Measurements from ENCODE around the gene FGF6. TPM values are rescaled to one million over a fixed set of nuclear protein-coding genes. Genes with fewer than 3 reads are reported as not detected.

FGF6 gene, protein sequence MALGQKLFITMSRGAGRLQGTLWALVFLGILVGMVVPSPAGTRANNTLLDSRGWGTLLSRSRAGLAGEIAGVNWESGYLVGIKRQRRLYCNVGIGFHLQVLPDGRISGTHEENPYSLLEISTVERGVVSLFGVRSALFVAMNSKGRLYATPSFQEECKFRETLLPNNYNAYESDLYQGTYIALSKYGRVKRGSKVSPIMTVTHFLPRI
- total RNA-seq (2016; rRNA removed; fragmentation: Illumina TruSeq; extraction: Trizol) (not detected in 2 replicates), polyA plus RNA-seq (2011; rRNA removed) (not detected in 2 replicates), polyA minus RNA-seq (2011; rRNA and poly(A)+ RNA removed; ENCODE audit: low replicate concordance) (not detected in 2 replicates), Bru-seq, nascent RNA (not detected), BruChase-seq, experiment 1, labeled RNA remaining after a 6-hour chase (not detected), BruChase-seq, experiment 2, labeled RNA remaining after a 2-hour chase (not detected)
- not detected in 2 replicates for total RNA-seq (2016; cell fraction: cytosol; rRNA removed; fragmentation: Illumina TruSeq; extraction: Trizol; ENCODE audit: low read depth)
- not detected in 2 replicates for total RNA-seq (2016; cell fraction: insoluble cytoplasmic fraction; rRNA removed; fragmentation: Illumina TruSeq; extraction: Trizol)
- not detected in 2 replicates for total RNA-seq (2016; cell fraction: membrane; rRNA removed; fragmentation: Illumina TruSeq; extraction: Trizol)
- not detected in 2 replicates for total RNA-seq (2016; cell fraction: nucleus; rRNA removed; fragmentation: Illumina TruSeq; extraction: Trizol)
- not detected in 2 replicates for polyA plus RNA-seq (2011; cell fraction: cytosol; rRNA removed)
- not detected in 2 replicates for polyA plus RNA-seq (2011; cell fraction: nucleus; rRNA removed)
- not detected in 2 replicates for polyA plus RNA-seq (2012)
- polyA plus RNA-seq (2016; cell fraction: cytosol; fragmentation: Illumina TruSeq; extraction: Trizol; ENCODE audit: low read depth): not detected in 2 replicates
- polyA plus RNA-seq (2016; cell fraction: insoluble cytoplasmic fraction; fragmentation: Illumina TruSeq; extraction: Trizol; ENCODE audit: low read depth): not detected in 2 replicates
- not detected in 2 replicates for polyA plus RNA-seq (2016; cell fraction: membrane; fragmentation: Illumina TruSeq; extraction: Trizol; ENCODE audit: low read depth)
- polyA plus RNA-seq (2016; cell fraction: nucleus; fragmentation: Illumina TruSeq; extraction: Trizol; ENCODE audit: insufficient read depth, low read depth): not detected in 2 replicates
- polyA minus RNA-seq (2011; cell fraction: cytosol; rRNA and poly(A)+ RNA removed): not detected in 2 replicates
- not detected in 2 replicates for polyA minus RNA-seq (2011; cell fraction: nucleus; rRNA and poly(A)+ RNA removed)
- long read RNA-seq, experiment 1: 0 reads
- long read RNA-seq, experiment 2: 0 reads

- WGBS (ENCODE audit: low lambda C conversion rate): 52% methylated on average over 15 of the region's 42 CpGs
- H3K4me1 ChIP-seq (ENCODE audit: insufficient read depth, low read length): peaks cover 15% of the 10 kb centered on the region
- in situ Hi-C loops (cut with HindIII; ENCODE audit: extremely low pct_ligation_motif_present, low pct_unique_long_range_greater_than_20kb) (no loop called here), intact Hi-C loops (cut with micrococcal nuclease; ENCODE audit: unreplicated experiment) (no loop called here)
- no TSS peak for BruUV-seq (replicated peaks)
- peaks cover 5 to 54% of the 10 kb centered on the region in 2 experiments for H3K27me3 ChIP-seq (ENCODE audit: control insufficient read depth in 1 of 2, insufficient read depth in 2 of 2, low read length in 2 of 2)
- ChIA-PET POLR2A (no interaction called here), CTCF (ENCODE audit: low intra/inter-chr PET ratio, low total read pairs) (no interaction called here)
- H3K4me2 ChIP-seq (ENCODE audit: low read depth, low read length): no peak within 1 kb of the TSS
- no peak for TF ChIP-seq NR3C1 (CRISPR knock-in tag; IDR thresholded peaks at IDR 0.05)
- no peak for TF ChIP-seq ZBTB3 (CRISPR knock-in tag; IDR thresholded peaks at IDR 0.05; ENCODE audit: borderline replicate concordance, low read depth)
- no peak for TF ChIP-seq GLI4 (CRISPR knock-in tag; IDR thresholded peaks at IDR 0.05; ENCODE audit: borderline replicate concordance)
- no peak for TF ChIP-seq CC2D1A (CRISPR knock-in tag; IDR thresholded peaks at IDR 0.05)
- TF ChIP-seq MATR3 (CRISPR knock-in tag; IDR thresholded peaks at IDR 0.05): no peak
- no peak for TF ChIP-seq PRDM4 (CRISPR knock-in tag; IDR thresholded peaks at IDR 0.05; ENCODE audit: borderline replicate concordance)
- no peak for TF ChIP-seq ZNF720 (CRISPR knock-in tag; IDR thresholded peaks at IDR 0.05)
- no peak for TF ChIP-seq KAT7 (CRISPR knock-in tag; IDR thresholded peaks at IDR 0.05; ENCODE audit: borderline replicate concordance)
- TF ChIP-seq SPEN (CRISPR knock-in tag; IDR thresholded peaks at IDR 0.05; ENCODE audit: low read depth): no peak
- no peak within 1 kb of the TSS for H3K9ac ChIP-seq (ENCODE audit: insufficient read depth, low read depth, low read length)
- FAIRE-seq: no peak
- H2AFZ ChIP-seq (ENCODE audit: low read length): no peak within 1 kb of the TSS
- H4K20me1 ChIP-seq (ENCODE audit: insufficient read depth, low read length): no peaks in the 10 kb centered on the region
- no peak for ATAC-seq
- H3K9me3 ChIP-seq (ENCODE audit: low read length): no peaks in the 10 kb centered on the region
- no peaks in the 10 kb centered on the region for H3K36me3 ChIP-seq (replicated peaks in 1 of 2; ENCODE audit: control insufficient read depth in 1 of 2, insufficient read depth in 2 of 2, low read length in 2 of 2)
- H3K4me3 ChIP-seq (replicated peaks in 1 of 3; ENCODE audit: insufficient read depth in 1 of 3, low read depth in 2 of 3, low read length in 3 of 3): no peak within 1 kb of the TSS
- H3K27ac ChIP-seq (ENCODE audit: extremely low read length, insufficient read depth, low read length): no peak within 1 kb of the TSS
- no peak for DNase-seq (ENCODE audit: low spot score)
- no peaks in the 10 kb centered on the region for H3K79me2 ChIP-seq (ENCODE audit: insufficient read depth, low read length)
Observed at GRCh38 chr12:4445156-4446101, at the start of gene FGF6. FGF6 (minus strand) TSS chr12:4445815; CDS start chr12:4445570, 245 bp downstream.
